ENCODE data around the gene ZNF688. TPM values are rescaled to one million over a fixed set of nuclear protein-coding genes. Genes with fewer than 3 reads are reported as not detected.
A peak's percentile ranks its signal among the peaks of the same experiment; 100 is the strongest.

Gene ZNF688
- total and polyA plus RNA-seq, 2 of the 13 experiments (the other 11 are each of a cell fraction or from before 2014, with no cell fraction given): 2.4 to 5.4 TPM

DNA sequence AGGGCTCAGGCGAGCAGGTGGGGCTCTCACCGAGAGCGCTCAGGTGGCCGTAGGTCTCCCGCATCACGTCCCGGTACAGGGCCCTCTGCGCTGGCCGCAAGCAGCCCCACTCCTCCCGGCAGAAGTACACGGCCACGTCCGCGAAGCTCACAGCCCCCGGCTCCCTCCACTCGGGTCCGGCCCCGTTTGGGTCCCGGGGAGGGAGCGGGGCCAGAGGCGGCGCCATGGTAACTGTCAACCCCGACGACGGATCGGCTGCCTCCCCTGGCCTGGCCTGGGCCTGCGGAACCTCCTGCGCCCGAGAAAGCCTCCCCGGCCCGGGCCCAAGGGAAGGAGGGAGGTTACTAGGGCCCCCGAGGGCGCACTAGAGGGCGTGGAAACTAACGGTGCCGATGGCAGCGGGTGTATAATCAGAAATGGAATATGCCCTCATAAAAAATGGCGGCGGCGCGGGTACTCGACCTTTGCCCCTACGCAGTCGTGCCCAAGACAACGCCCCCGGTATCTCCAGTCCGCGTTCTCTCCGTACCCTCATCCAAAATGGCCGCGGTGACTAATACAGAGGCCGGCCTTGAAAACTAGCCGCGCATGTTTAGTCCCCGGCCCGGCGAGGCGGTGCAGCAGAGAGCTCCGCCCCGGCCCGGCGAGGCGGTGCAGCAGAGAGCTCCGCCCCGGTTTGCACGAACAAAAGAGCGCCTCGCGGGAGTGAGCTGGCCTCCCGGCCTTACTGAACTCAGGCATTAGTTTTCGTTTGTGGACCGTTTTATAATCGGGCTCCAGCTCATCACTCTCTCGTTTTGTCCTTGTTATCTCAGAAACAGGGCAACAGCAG lies 13.3 kb downstream of the ZNF688 start, which contains the start of gene ZNF764 (continued):
- no peak for TF ChIP-seq ZUFSP (CRISPR knock-in tag; IDR thresholded peaks at IDR 0.05; ENCODE audit: borderline replicate concordance)
- TF ChIP-seq, protein P1, sequence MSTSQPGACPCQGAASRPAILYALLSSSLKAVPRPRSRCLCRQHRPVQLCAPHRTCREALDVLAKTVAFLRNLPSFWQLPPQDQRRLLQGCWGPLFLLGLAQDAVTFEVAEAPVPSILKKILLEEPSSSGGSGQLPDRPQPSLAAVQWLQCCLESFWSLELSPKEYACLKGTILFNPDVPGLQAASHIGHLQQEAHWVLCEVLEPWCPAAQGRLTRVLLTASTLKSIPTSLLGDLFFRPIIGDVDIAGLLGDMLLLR (CRISPR knock-in tag; IDR thresholded peaks at IDR 0.05): peak; percentile 35; the same call in 1 of the 2 replicates
- no peak; the same call in 1 of the 2 replicates for TF ChIP-seq ZNF709 (CRISPR knock-in tag; IDR thresholded peaks at IDR 0.05)
- no peak for TF ChIP-seq ZNF432 (CRISPR knock-in tag; IDR thresholded peaks at IDR 0.05; ENCODE audit: borderline replicate concordance)
- peak; percentile 92 for TF ChIP-seq ZNF850 (CRISPR knock-in tag; conservative IDR thresholded peaks at IDR 0.05)
- peak; percentile 93; the same call in 1 of the 2 replicates for TF ChIP-seq ZNF350 (CRISPR knock-in tag; IDR thresholded peaks at IDR 0.05; ENCODE audit: borderline replicate concordance, low read depth)
- peak; percentile 96 for TF ChIP-seq ZNF574 (CRISPR knock-in tag; IDR thresholded peaks at IDR 0.05)
- no peak for TF ChIP-seq ZSCAN20 (CRISPR knock-in tag; IDR thresholded peaks at IDR 0.05; ENCODE audit: borderline replicate concordance)
- TF ChIP-seq ZBTB8A (CRISPR knock-in tag; IDR thresholded peaks at IDR 0.05; ENCODE audit: borderline replicate concordance, low read depth): 0 out of 2 replicates have a peak, but pooled peaks have one; percentile 69
- TF ChIP-seq, protein P2, sequence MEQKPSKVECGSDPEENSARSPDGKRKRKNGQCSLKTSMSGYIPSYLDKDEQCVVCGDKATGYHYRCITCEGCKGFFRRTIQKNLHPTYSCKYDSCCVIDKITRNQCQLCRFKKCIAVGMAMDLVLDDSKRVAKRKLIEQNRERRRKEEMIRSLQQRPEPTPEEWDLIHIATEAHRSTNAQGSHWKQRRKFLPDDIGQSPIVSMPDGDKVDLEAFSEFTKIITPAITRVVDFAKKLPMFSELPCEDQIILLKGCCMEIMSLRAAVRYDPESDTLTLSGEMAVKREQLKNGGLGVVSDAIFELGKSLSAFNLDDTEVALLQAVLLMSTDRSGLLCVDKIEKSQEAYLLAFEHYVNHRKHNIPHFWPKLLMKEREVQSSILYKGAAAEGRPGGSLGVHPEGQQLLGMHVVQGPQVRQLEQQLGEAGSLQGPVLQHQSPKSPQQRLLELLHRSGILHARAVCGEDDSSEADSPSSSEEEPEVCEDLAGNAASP (CRISPR knock-in tag; IDR thresholded peaks at IDR 0.05; ENCODE audit: borderline replicate concordance): peak; percentile 66
- TF ChIP-seq KLF11 (CRISPR knock-in tag; IDR thresholded peaks at IDR 0.05): peak; percentile 90; the same call in 1 of the 2 replicates
- peak; percentile 77; the same call in 1 of the 2 replicates for TF ChIP-seq E2F2 (CRISPR knock-in tag; IDR thresholded peaks at IDR 0.05; ENCODE audit: borderline replicate concordance)
- 0 out of 2 replicates have a peak, but pooled peaks have one; percentile 73 for TF ChIP-seq RFXAP (CRISPR knock-in tag; IDR thresholded peaks at IDR 0.05; ENCODE audit: borderline replicate concordance)
- TF ChIP-seq ZSCAN30 (CRISPR knock-in tag; IDR thresholded peaks at IDR 0.05): no peak
- TF ChIP-seq CBX1 (IDR thresholded peaks at IDR 0.05; ENCODE audit: low read depth): peak; percentile 78
- no peak for TF ChIP-seq ZNF839 (CRISPR knock-in tag; IDR thresholded peaks at IDR 0.05; ENCODE audit: borderline replicate concordance)
- no peak; the same call in 1 of the 2 replicates for TF ChIP-seq HMG20B (CRISPR knock-in tag; conservative IDR thresholded peaks at IDR 0.05)
- peak; percentile 80 for TF ChIP-seq HNF4A (CRISPR knock-in tag; IDR thresholded peaks at IDR 0.05)
- no peak for TF ChIP-seq FOXP1 (IDR thresholded peaks at IDR 0.05)
- peak; percentile 4; the same call in 1 of the 2 replicates for TF ChIP-seq FOXP1 (CRISPR knock-in tag; IDR thresholded peaks at IDR 0.05)
- peak; percentile 73; the same call in 1 of the 2 replicates for TF ChIP-seq SALL2 (CRISPR knock-in tag; IDR thresholded peaks at IDR 0.05)

Measured in HepG2 (cell line).